HepG2 (cell line): ENCODE results near the gene BACE1-AS.

Experiments
- ATF2 ChIP-seq: sonication (generic); formaldehyde crosslinking; IDR thresholded peaks from 2 replicates; pipeline ENCODE4 v1.4.0; 2020; ENCODE audit warnings: missing genetic modification reagents
- EZH2 ChIP-seq: conservative IDR thresholded peaks from 2 replicates; pipeline ENCODE4 v1.6.1; 2012; ENCODE audit warnings: mild to moderate bottlenecking, low read depth, low read length, moderate library complexity
- JUND ChIP-seq: sonication (generic); formaldehyde crosslinking; IDR thresholded peaks from 2 replicates; pipeline ENCODE4 v1.8.0; 2022; ENCODE audit warnings: mild to moderate bottlenecking, missing genetic modification reagents
- KLF15 ChIP-seq: sonication (generic); formaldehyde crosslinking; IDR thresholded peaks from 2 replicates; pipeline ENCODE4 v1.8.1; 2023; ENCODE audit warnings: borderline replicate concordance, mild to moderate bottlenecking, inconsistent platforms, missing genetic modification reagents, mixed read lengths
- THAP8 ChIP-seq: sonication (generic); formaldehyde crosslinking; IDR thresholded peaks from 2 replicates; pipeline ENCODE4 v1.5.1; 2020; ENCODE audit warnings: missing genetic modification reagents, mild to moderate bottlenecking, borderline replicate concordance
- ZNF768 ChIP-seq: sonication (generic); formaldehyde crosslinking; IDR thresholded peaks from 2 replicates; pipeline ENCODE4 v1.4.0; 2020; ENCODE audit warnings: missing genetic modification reagents

GRCh38 chr11:117265745-117266144 is 25.4 kb upstream of the BACE1-AS start:
- TF ChIP-seq EZH2 (no peak), ATF2 (CRISPR knock-in tag) (no peak), THAP8 (CRISPR knock-in tag) (no peak), JUND (CRISPR knock-in tag) (no peak), ZNF768 (no peak), KLF15 (CRISPR knock-in tag) (no peak)
